ENCODE data around the gene KRT1.

DNA sequence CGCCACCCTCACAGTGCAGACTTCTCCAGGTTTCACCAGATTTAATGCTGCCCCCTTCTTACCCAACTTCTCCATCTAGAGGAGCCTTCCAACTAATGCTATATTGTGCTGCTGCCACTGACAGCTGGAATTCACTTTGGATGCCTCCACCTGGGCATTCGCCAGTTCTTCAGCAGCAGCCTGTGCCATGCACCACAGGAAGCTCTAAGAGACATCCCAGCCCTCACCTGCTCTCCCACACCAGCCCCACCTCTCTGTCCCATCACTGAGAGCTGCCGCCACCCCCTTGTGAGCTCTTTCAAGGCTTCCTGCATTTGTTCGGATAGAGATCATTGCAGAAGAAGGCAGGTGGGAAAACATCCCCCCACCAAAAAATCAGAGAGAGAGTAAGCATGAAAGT lies 23.6 kb downstream of the KRT1 start:
- TF ChIP-seq, protein P1, sequence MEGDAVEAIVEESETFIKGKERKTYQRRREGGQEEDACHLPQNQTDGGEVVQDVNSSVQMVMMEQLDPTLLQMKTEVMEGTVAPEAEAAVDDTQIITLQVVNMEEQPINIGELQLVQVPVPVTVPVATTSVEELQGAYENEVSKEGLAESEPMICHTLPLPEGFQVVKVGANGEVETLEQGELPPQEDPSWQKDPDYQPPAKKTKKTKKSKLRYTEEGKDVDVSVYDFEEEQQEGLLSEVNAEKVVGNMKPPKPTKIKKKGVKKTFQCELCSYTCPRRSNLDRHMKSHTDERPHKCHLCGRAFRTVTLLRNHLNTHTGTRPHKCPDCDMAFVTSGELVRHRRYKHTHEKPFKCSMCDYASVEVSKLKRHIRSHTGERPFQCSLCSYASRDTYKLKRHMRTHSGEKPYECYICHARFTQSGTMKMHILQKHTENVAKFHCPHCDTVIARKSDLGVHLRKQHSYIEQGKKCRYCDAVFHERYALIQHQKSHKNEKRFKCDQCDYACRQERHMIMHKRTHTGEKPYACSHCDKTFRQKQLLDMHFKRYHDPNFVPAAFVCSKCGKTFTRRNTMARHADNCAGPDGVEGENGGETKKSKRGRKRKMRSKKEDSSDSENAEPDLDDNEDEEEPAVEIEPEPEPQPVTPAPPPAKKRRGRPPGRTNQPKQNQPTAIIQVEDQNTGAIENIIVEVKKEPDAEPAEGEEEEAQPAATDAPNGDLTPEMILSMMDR (conservative IDR thresholded peaks at IDR 0.05; ENCODE audit: low read length), result no peak
- no peak for TF ChIP-seq EZH2phosphoT487 (IDR thresholded peaks at IDR 0.05; ENCODE audit: borderline replicate concordance, low read depth, low read length)

Measured in OCI-LY7 (cell line).